ENCODE results near the gene GTF2IRD2. TPM values are rescaled to one million over a fixed set of nuclear protein-coding genes. Genes with fewer than 3 reads are reported as not detected.
"Not testable (repeated sequence)": the region's sequence is repeated elsewhere in the genome, so short reads cannot be mapped to it uniquely, and the experiment has no call there.

The GTF2IRD2 gene
- total and polyA plus RNA-seq, 7 experiments from 2014 or later = 12.1 to 44.1 (median 23.0) TPM

DNA sequence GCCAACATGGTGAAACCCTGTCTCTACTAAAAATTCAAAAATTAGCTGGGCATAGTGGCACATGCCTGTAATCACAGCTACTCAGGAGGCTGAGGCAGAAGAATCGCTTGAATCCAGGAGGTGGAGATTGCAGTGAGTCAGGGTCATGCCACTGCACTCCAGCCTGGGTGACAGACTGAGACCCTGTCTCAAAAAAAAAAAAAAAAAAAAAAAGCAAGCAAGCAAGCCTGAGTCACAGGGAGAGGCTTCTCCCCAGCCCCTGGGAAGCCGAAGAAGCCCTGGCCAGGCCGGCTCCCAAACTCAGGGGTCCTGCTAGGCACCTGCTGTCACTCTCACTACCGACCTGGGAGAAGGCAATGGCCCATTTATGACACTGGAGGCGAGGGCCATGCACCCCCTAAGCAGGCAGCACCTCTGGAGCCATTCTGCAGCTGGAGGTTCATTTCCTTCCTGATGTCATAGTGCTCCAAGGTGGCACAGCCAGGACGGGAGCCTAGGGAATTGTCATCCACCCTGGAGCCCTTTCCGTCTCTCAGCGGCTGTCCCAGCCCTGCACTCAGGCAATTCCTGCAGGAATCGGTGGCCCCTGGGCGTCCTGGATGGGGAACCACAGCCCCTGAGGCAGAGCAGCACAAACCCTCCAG is 22.8 kb upstream of the GTF2IRD2 start:
- H3K4me1 ChIP-seq (ENCODE audit: control insufficient read depth in 2 of 2, insufficient read depth in 2 of 2, low read length in 2 of 2); H3K4me1 Mint-ChIP-seq; H3K27me3 ChIP-seq (ENCODE audit: control insufficient read depth in 2 of 2, insufficient read depth in 2 of 2, low read length in 2 of 2); H3K36me3 ChIP-seq (ENCODE audit: control insufficient read depth in 2 of 3, insufficient read depth in 3 of 3, low read length in 3 of 3); H3K9me3 Mint-ChIP-seq; intact Hi-C loops (cut with micrococcal nuclease); H3K9me3 ChIP-seq (ENCODE audit: control insufficient read depth in 2 of 3, low read length in 3 of 3); H3K27ac ChIP-seq (ENCODE audit: low read depth, low read length); H3K4me3 ChIP-seq (ENCODE audit: low read length); POLR2A ChIA-PET; H3K4me3 Mint-ChIP-seq; DNase-seq; H3K27me3 Mint-ChIP-seq; ATAC-seq; H3K36me3 Mint-ChIP-seq; CTCF ChIA-PET; H3K27ac Mint-ChIP-seq: not testable (repeated sequence)

DNA sequence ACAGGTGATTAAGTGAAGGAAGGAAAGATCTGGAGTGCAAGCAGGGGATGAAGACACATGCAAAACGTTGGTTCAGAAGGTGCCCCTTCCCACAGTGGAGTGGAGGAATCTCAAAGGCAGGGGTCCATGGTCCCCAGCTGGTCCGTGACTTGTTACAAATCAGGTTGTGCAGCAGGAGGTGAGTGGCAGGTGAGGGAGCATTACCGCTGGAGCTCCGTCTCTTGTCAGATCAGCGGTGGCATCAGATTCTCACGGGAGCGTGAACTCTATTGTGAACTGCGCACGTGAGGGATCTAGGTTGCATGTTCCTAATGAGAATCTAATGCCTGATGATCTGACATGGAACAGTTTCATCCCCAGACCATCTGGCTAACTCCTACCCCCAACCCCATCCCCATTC is 21.1 kb upstream of the GTF2IRD2 start:
- H3K4me3 Mint-ChIP-seq; H3K9me3 Mint-ChIP-seq; H3K27me3 ChIP-seq (ENCODE audit: control insufficient read depth in 2 of 2, insufficient read depth in 2 of 2, low read length in 2 of 2); H3K27me3 Mint-ChIP-seq; H3K4me1 ChIP-seq (ENCODE audit: control insufficient read depth in 2 of 2, insufficient read depth in 2 of 2, low read length in 2 of 2); CTCF ChIA-PET; DNase-seq; H3K4me1 Mint-ChIP-seq; intact Hi-C loops (cut with micrococcal nuclease); ATAC-seq; H3K27ac ChIP-seq (ENCODE audit: low read depth, low read length); H3K36me3 ChIP-seq (ENCODE audit: control insufficient read depth in 2 of 3, insufficient read depth in 3 of 3, low read length in 3 of 3); H3K4me3 ChIP-seq (ENCODE audit: low read length); H3K27ac Mint-ChIP-seq; POLR2A ChIA-PET; H3K36me3 Mint-ChIP-seq; H3K9me3 ChIP-seq (ENCODE audit: control insufficient read depth in 2 of 3, low read length in 3 of 3): not testable (repeated sequence)

DNA sequence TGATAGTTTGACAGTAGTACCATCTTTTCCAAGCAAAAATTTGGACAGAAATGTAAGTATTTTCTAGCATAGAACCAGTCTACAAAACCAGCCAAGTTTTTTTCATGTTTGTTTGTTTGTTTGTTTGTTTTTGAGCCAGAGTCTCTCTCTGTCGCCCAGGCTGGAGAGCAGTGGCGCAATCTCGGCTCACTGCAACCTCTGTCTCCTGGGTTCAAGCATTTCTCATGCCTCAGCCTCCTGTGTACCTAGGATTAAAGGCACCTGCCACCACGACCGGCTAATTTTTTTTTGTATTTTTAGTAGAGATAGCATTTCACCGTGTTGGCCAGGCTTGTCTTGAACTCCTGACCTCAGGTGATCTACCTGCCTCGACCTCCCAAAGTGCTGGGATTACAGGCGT is 14.4 kb upstream of the GTF2IRD2 start:
- intact Hi-C loops (cut with micrococcal nuclease) = loop anchor here in 1 of 2 donors (10.0 kb wide), 1 partner anchor 451 kb away; no protein-coding TSS in a partner anchor
- H3K4me1 ChIP-seq (ENCODE audit: control insufficient read depth in 2 of 2, insufficient read depth in 2 of 2, low read length in 2 of 2); H3K27me3 ChIP-seq (ENCODE audit: control insufficient read depth in 2 of 2, insufficient read depth in 2 of 2, low read length in 2 of 2); H3K9me3 ChIP-seq (ENCODE audit: control insufficient read depth in 2 of 3, low read length in 3 of 3); H3K27ac ChIP-seq (ENCODE audit: low read depth, low read length); H3K36me3 Mint-ChIP-seq; H3K4me3 Mint-ChIP-seq; H3K36me3 ChIP-seq (ENCODE audit: control insufficient read depth in 2 of 3, insufficient read depth in 3 of 3, low read length in 3 of 3); H3K4me1 Mint-ChIP-seq; ATAC-seq; H3K27ac Mint-ChIP-seq; H3K4me3 ChIP-seq (ENCODE audit: low read length); H3K27me3 Mint-ChIP-seq; POLR2A ChIA-PET; H3K9me3 Mint-ChIP-seq; CTCF ChIA-PET; DNase-seq: not testable (repeated sequence)

DNA sequence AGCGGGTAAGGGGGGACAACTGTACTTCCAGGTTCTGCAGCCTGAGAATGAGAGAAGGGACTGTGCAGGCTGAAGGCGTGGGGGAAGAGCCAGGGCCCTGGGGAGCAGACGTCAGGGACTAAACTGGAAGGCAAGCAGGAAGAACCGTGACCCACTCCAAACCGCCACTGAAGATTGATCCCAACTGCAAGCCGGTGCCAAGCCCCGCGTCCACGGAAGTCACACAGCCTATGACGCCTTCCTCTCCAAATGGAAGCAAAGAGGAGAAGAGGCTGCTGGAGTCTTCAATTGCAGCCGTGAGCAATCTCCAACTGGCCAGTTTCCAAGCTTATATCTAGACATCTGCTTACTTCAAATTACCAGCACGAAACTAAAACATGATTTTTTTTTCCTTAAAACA is 1.6 kb downstream of the GTF2IRD2 start:
- H3K9me3 Mint-ChIP-seq; H3K27ac Mint-ChIP-seq; H3K36me3 ChIP-seq (ENCODE audit: control insufficient read depth in 2 of 3, insufficient read depth in 3 of 3, low read length in 3 of 3); DNase-seq; H3K4me3 ChIP-seq (ENCODE audit: low read length); H3K27me3 Mint-ChIP-seq; H3K9me3 ChIP-seq (ENCODE audit: control insufficient read depth in 2 of 3, low read length in 3 of 3); ATAC-seq; H3K4me1 ChIP-seq (ENCODE audit: control insufficient read depth in 2 of 2, insufficient read depth in 2 of 2, low read length in 2 of 2); H3K36me3 Mint-ChIP-seq; H3K27me3 ChIP-seq (ENCODE audit: control insufficient read depth in 2 of 2, insufficient read depth in 2 of 2, low read length in 2 of 2); H3K27ac ChIP-seq (ENCODE audit: low read depth, low read length); CTCF ChIA-PET; POLR2A ChIA-PET; H3K4me3 Mint-ChIP-seq; H3K4me1 Mint-ChIP-seq; intact Hi-C loops (cut with micrococcal nuclease): not testable (repeated sequence)

DNA sequence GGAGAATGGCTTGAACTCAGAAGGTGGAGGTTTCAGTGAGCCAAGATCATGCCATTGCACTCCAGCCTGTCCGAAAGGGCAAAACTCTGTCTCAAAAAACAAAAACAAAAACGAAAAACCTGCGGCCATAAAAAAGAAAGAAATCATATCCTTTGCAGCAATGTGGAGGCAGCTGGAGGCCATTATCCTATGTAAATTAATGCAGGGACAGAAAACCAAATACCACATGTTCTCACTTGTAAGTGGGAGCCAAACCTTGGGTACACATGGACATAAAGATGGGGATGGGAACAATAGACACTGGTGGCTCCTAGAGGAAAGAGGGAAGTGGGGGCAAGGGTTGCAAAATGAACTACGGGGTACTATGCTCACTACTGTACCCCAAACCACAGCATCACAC is 21.0 kb downstream of the GTF2IRD2 start:
- H3K27me3 ChIP-seq (ENCODE audit: control insufficient read depth in 2 of 2, insufficient read depth in 2 of 2, low read length in 2 of 2); H3K36me3 Mint-ChIP-seq; H3K9me3 ChIP-seq (ENCODE audit: control insufficient read depth in 2 of 3, low read length in 3 of 3); DNase-seq; H3K4me1 ChIP-seq (ENCODE audit: control insufficient read depth in 2 of 2, insufficient read depth in 2 of 2, low read length in 2 of 2); H3K27ac Mint-ChIP-seq; H3K9me3 Mint-ChIP-seq; intact Hi-C loops (cut with micrococcal nuclease); POLR2A ChIA-PET; H3K4me3 Mint-ChIP-seq; CTCF ChIA-PET; H3K36me3 ChIP-seq (ENCODE audit: control insufficient read depth in 2 of 3, insufficient read depth in 3 of 3, low read length in 3 of 3); H3K27ac ChIP-seq (ENCODE audit: low read depth, low read length); H3K4me1 Mint-ChIP-seq; ATAC-seq; H3K27me3 Mint-ChIP-seq; H3K4me3 ChIP-seq (ENCODE audit: low read length): not testable (repeated sequence)

DNA sequence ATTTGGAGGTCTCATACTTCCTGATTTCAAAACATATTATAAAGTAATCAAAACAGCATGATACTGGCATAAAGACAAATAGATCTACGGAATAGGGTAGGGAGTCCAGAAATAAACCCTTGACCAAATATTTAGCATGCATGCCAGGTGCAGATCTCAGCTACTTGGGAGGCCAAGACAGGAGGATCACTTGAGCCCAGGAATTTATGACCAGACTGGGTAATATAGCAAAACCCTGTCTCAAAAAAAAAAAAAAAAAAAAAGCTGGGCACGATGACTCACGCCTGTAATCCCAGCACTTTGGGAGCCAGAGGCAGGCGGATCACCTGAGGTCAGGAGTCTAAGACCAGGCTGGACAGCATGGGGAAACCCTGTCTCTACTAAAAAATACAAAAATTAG is 21.4 kb downstream of the GTF2IRD2 start:
- H3K36me3 Mint-ChIP-seq; H3K27ac Mint-ChIP-seq; H3K4me3 Mint-ChIP-seq; DNase-seq; H3K9me3 Mint-ChIP-seq; H3K27ac ChIP-seq (ENCODE audit: low read depth, low read length); H3K4me1 Mint-ChIP-seq; intact Hi-C loops (cut with micrococcal nuclease); H3K9me3 ChIP-seq (ENCODE audit: control insufficient read depth in 2 of 3, low read length in 3 of 3); H3K4me3 ChIP-seq (ENCODE audit: low read length); POLR2A ChIA-PET; H3K36me3 ChIP-seq (ENCODE audit: control insufficient read depth in 2 of 3, insufficient read depth in 3 of 3, low read length in 3 of 3); H3K27me3 ChIP-seq (ENCODE audit: control insufficient read depth in 2 of 2, insufficient read depth in 2 of 2, low read length in 2 of 2); ATAC-seq; H3K27me3 Mint-ChIP-seq; CTCF ChIA-PET; H3K4me1 ChIP-seq (ENCODE audit: control insufficient read depth in 2 of 2, insufficient read depth in 2 of 2, low read length in 2 of 2): not testable (repeated sequence)

DNA sequence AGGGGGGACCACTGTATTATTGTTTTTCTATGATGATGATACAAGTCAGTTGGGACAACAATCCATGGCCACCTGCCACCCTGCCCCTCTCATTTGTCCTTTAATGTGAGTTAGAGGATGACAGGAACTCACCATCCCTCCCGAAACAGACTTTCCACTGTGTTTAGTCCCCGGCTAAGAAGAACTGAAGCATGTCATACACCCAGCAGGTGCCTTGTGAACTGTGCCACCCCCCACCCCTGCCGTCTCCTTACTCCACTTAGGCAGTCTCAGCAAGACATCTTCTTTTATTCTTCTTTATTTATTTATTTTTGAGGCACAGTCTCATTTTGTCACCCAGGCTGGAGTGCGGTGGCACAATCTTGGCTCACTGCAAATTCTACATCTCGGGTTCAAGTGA is 30.1 kb downstream of the GTF2IRD2 start:
- H3K27me3 ChIP-seq (ENCODE audit: control insufficient read depth in 2 of 2, insufficient read depth in 2 of 2, low read length in 2 of 2); H3K9me3 Mint-ChIP-seq; H3K27ac ChIP-seq (ENCODE audit: low read depth, low read length); POLR2A ChIA-PET; DNase-seq; H3K4me3 Mint-ChIP-seq; H3K4me3 ChIP-seq (ENCODE audit: low read length); CTCF ChIA-PET; H3K9me3 ChIP-seq (ENCODE audit: control insufficient read depth in 2 of 3, low read length in 3 of 3); H3K4me1 ChIP-seq (ENCODE audit: control insufficient read depth in 2 of 2, insufficient read depth in 2 of 2, low read length in 2 of 2); H3K27ac Mint-ChIP-seq; intact Hi-C loops (cut with micrococcal nuclease); H3K4me1 Mint-ChIP-seq; H3K36me3 Mint-ChIP-seq; H3K27me3 Mint-ChIP-seq; H3K36me3 ChIP-seq (ENCODE audit: control insufficient read depth in 2 of 3, insufficient read depth in 3 of 3, low read length in 3 of 3); ATAC-seq: not testable (repeated sequence)
